Fibroblast of lung (primary cell): ENCODE measurements around the gene MAD2L1BP. TPM values are rescaled to one million over a fixed set of nuclear protein-coding genes. Genes with fewer than 3 reads are reported as not detected.

Experiments
- DNase-seq, 2 donors: peaks; one replicate each; pipeline versions ENCODE4 v3.0.0 to v3.0.0-alpha.2; 2010; ENCODE audit warnings: low read depth in 2 of 2
- H2AFZ ChIP-seq: 2 replicates; pipeline ENCODE4 v1.5.1; 2012; ENCODE audit warnings: low read length, control low read depth, inconsistent platforms
- H3K27ac ChIP-seq: 2 replicates; pipeline ENCODE4 v1.5.1; 2011; ENCODE audit warnings: low read length, control low read depth; ENCODE audit not compliant: insufficient read depth
- H3K27me3 ChIP-seq: 2 replicates; pipeline ENCODE4 v1.5.1; 2011; ENCODE audit warnings: mild to moderate bottlenecking, low read length; ENCODE audit not compliant: control insufficient read depth, insufficient read depth
- H3K36me3 ChIP-seq: 2 replicates; pipeline ENCODE4 v1.5.1; 2011; ENCODE audit warnings: low read length; ENCODE audit not compliant: control insufficient read depth, insufficient read depth
- H3K4me1 ChIP-seq: 2 replicates; pipeline ENCODE4 v1.5.1; 2011; ENCODE audit warnings: low read length; ENCODE audit not compliant: control insufficient read depth, insufficient read depth; ENCODE audit errors: extremely low read depth
- H3K4me2 ChIP-seq: 2 replicates; pipeline ENCODE4 v1.5.1; 2011; ENCODE audit warnings: low read length, control low read depth; ENCODE audit not compliant: insufficient read depth; ENCODE audit errors: extremely low read depth
- H3K4me3 ChIP-seq, 4 experiments: fragments of 200-600 bp in 1 of 4; sonication (generic) in 1 of 4; replicated peaks in 1 of 4; 2 replicates each; pipeline ENCODE4 v1.5.1; 2011 to 2016; ENCODE audit warnings: low read length in 4 of 4, low read depth in 3 of 4, mild to moderate bottlenecking in 3 of 4, control low read depth in 2 of 4, inconsistent platforms in 1 of 4, mixed read lengths in 1 of 4; ENCODE audit not compliant: insufficient read depth in 1 of 4; ENCODE audit errors: control extremely low read depth in 1 of 4
- H3K79me2 ChIP-seq: 2 replicates; pipeline ENCODE4 v1.5.1; 2012; ENCODE audit warnings: mild to moderate bottlenecking, low read length, inconsistent platforms; ENCODE audit not compliant: control insufficient read depth, insufficient read depth
- H3K9ac ChIP-seq: 2 replicates; pipeline ENCODE4 v1.5.1; 2011; ENCODE audit warnings: mild to moderate bottlenecking, low read length, control low read depth; ENCODE audit not compliant: insufficient read depth
- H3K9me3 ChIP-seq: 2 replicates; pipeline ENCODE4 v1.5.1; 2012; ENCODE audit warnings: low read depth, low read length; ENCODE audit not compliant: control insufficient read depth, insufficient read depth
- H4K20me1 ChIP-seq: 2 replicates; pipeline ENCODE4 v1.5.1; 2011; ENCODE audit warnings: low read length; ENCODE audit not compliant: control insufficient read depth, insufficient read depth; ENCODE audit errors: extremely low read depth
- EZH2 ChIP-seq: IDR thresholded peaks from 2 replicates; pipeline ENCODE4 v1.5.1; 2012; ENCODE audit warnings: low read length, control low read depth, mild to moderate bottlenecking; ENCODE audit errors: missing control alignments
- polyA plus RNA-seq, 2 donors: library from polyadenylated mRNA; depleted of rRNA in 1 of 2; stranded (reverse) in 1 of 2; unstranded in 1 of 2; fragments of >200 nt; gene quantifications; 2 replicates each; pipeline ENCODE4 v1.2.1, GENCODE V29; 2011 to 2012; ENCODE audit warnings: missing spikeins in 1 of 2
- total RNA-seq: library from RNA; depleted of rRNA; stranded (reverse); fragments of >200 nt; gene quantifications from 2 replicates; pipeline ENCODE4 v1.2.1, GENCODE V29; 2014
- TF ChIP-seq, protein P1 (sequence below), 2 donors: IDR thresholded peaks in 1 of 2; conservative IDR thresholded peaks in 1 of 2; 1 replicate in 1 of 2; 2 replicates in 1 of 2; pipeline ENCODE4 v1.5.1; 2011 to 2012; ENCODE audit warnings: low read length in 2 of 2, control low read depth in 1 of 2, inconsistent platforms in 1 of 2, low read depth in 1 of 2, mild to moderate bottlenecking in 1 of 2

Gene MAD2L1BP
- total and polyA plus RNA-seq, 2 donors (not counting 1 experiment from before 2014, with no cell fraction given): 19.2 to 34.5 TPM

DNA sequence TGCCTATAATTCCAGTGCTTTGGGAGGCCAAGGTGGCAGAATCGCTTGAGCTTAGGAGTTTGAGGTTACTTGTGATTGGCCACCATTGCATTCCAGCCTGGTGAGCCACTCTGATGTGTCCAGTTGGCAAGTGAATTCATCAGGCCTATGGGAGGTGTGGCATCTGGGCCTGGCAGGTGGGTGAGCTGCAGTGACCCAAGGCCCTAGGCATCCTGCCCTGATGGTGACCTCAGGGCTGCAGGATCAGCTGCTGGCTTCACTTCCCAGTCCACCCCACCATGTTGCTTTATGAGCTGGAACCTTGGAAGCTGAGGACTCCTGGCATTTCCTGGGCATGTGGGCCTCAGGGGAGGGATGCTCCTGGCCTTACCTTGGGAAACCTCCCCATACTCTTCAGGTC lies 29.7 kb downstream of the MAD2L1BP start:
- DNase-seq: peak in 1 of 2 donors; percentile 34
- TF ChIP-seq, protein P1, sequence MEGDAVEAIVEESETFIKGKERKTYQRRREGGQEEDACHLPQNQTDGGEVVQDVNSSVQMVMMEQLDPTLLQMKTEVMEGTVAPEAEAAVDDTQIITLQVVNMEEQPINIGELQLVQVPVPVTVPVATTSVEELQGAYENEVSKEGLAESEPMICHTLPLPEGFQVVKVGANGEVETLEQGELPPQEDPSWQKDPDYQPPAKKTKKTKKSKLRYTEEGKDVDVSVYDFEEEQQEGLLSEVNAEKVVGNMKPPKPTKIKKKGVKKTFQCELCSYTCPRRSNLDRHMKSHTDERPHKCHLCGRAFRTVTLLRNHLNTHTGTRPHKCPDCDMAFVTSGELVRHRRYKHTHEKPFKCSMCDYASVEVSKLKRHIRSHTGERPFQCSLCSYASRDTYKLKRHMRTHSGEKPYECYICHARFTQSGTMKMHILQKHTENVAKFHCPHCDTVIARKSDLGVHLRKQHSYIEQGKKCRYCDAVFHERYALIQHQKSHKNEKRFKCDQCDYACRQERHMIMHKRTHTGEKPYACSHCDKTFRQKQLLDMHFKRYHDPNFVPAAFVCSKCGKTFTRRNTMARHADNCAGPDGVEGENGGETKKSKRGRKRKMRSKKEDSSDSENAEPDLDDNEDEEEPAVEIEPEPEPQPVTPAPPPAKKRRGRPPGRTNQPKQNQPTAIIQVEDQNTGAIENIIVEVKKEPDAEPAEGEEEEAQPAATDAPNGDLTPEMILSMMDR (conservative IDR thresholded peaks at IDR 0.05 in 1 of 2, IDR thresholded peaks at IDR 0.05 in 1 of 2; ENCODE audit: low read depth in 1 of 2, low read length in 2 of 2): no peak
- no peak for TF ChIP-seq EZH2
- Histone ChIP-seq H4K20me1 (peaks cover 2% of the 10 kb centered on the region), H3K4me3 (no peak overlapping the region), H3K4me1 (peaks cover 6% of the 10 kb centered on the region), H3K9me3 (no peaks in the 10 kb centered on the region), H3K36me3 (no peaks in the 10 kb centered on the region), H3K79me2 (no peaks in the 10 kb centered on the region), H3K27ac (no peak overlapping the region), H3K4me2 (peak overlapping the region; percentile 25), H3K9ac (no peak overlapping the region), H3K27me3 (no peaks in the 10 kb centered on the region), H2AFZ (no peak overlapping the region)

DNA sequence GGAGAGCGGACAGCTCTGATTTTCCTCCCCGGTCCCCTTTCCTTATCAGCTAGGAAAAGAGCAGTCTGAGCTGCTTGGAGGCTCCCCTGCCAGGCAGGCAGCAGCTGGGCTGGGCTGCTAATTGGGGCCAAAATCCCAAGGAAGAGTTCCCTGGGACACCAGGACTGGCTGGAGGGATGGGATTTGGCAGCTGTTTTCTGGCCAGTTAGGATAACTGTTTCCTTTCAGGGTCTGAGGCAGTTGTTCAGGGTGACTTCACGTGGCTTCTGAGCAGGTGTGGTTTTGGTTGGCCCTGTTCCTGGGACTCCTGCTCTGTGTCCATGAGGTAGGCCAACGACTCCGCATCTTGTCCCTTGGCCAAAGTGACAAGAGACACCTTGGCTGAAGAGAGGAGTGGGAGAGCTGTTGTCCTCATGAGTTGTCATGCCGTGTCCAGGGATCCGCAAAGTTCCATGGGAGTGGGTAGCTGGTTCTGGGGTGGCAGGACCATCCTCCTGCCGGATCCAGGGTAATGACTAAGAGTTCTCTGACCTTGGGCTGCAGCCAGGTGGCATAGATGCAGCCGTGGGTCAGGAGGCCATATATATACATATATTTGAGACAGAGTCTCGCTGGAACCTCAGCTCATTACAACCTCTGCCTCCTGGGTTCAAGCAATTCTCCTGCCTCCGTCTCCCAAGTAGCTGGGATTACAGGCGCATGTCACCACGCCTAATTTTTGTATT lies 30.7 kb downstream of the MAD2L1BP start:
- no peak overlapping the region for H3K27ac ChIP-seq
- H3K4me1 ChIP-seq: peaks cover 6% of the 10 kb centered on the region
- TF ChIP-seq, protein P1 (conservative IDR thresholded peaks at IDR 0.05 in 1 of 2, IDR thresholded peaks at IDR 0.05 in 1 of 2; ENCODE audit: low read depth in 1 of 2, low read length in 2 of 2): no peak
- no peak for TF ChIP-seq EZH2
- H3K9ac ChIP-seq: no peak overlapping the region
- no peaks in the 10 kb centered on the region for H3K27me3 ChIP-seq
- H3K4me2 ChIP-seq: no peak overlapping the region
- peaks cover 5% of the 10 kb centered on the region for H3K36me3 ChIP-seq
- H2AFZ ChIP-seq: no peak overlapping the region
- no peaks in the 10 kb centered on the region for H3K79me2 ChIP-seq
- no peak overlapping the region for H3K4me3 ChIP-seq
- no peaks in the 10 kb centered on the region for H3K9me3 ChIP-seq
- peaks cover 2% of the 10 kb centered on the region for H4K20me1 ChIP-seq
- no peak for DNase-seq

DNA sequence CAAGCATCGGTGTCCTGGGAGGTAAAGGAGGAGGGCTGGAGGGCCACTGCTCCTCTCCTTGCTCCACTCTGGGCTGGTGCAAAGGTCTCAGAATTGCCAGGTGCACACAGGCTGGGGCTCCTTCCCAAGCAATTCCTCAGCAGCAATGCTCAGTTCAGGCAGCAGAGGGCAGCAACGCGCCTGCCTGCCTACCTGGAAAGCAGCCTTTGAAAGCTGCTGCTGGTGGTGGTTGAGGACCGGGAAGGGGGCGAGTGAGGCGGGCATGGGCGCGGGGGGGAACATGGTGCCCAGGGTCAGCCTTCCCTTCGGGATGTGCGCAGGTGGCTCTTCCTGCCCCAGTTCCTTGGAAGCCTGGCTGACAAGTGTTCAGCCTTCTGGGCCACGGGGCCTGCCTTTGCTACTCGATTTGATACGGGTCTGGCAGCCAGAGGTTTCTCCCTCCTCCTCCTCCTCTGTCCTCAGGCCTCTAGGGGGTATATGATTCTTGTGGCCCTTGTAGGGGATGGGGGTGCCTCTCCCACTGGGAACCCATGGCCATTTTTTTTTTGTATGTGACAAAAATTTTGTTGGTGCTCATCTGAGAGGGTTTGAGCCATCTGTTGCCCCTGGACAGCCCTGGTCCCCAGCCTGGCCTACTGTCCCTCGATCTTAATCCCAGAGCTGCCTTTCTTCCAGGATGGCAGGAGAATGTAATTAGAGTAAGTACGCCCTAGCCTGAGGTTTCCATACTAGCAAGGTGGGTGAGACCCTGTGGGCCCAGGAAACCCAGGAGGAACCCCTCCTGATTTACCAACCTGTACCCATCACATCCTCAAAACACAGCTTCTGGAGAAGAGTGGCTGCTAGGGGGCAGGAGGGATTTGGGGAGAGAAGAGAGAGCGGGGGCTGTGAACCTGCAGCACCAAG lies 31.9 kb downstream of the MAD2L1BP start:
- no peak for TF ChIP-seq EZH2
- TF ChIP-seq, protein P1 (conservative IDR thresholded peaks at IDR 0.05 in 1 of 2, IDR thresholded peaks at IDR 0.05 in 1 of 2; ENCODE audit: low read depth in 1 of 2, low read length in 2 of 2): peak; percentile 89 to 93
- Histone ChIP-seq H3K4me3 (no peak overlapping the region), H2AFZ (no peak overlapping the region), H3K4me1 (peaks cover 6% of the 10 kb centered on the region), H3K9me3 (no peaks in the 10 kb centered on the region), H3K36me3 (peaks cover 14% of the 10 kb centered on the region), H4K20me1 (peaks cover 2% of the 10 kb centered on the region), H3K9ac (no peak overlapping the region), H3K79me2 (no peaks in the 10 kb centered on the region), H3K27ac (no peak overlapping the region), H3K27me3 (no peaks in the 10 kb centered on the region), H3K4me2 (no peak overlapping the region)
- DNase-seq: peak; percentile 48 to 67
